Neural cell (in vitro differentiated cells): ENCODE data around the gene ADRM1. TPM values are rescaled to one million over a fixed set of nuclear protein-coding genes. Genes with fewer than 3 reads are reported as not detected.

Experiments
- H2AFZ ChIP-seq: fragments of 200-600, 300-800 bp; sonication (generic), shearing (Covaris generic); 2 replicates; pipeline ENCODE4 v1.6.0; 2014; ENCODE audit warnings: low read depth, mild to moderate bottlenecking, antibody characterized with exemption, low read length, moderate library complexity
- H3F3A ChIP-seq: fragments of 200-600 bp; shearing (Covaris generic); 2 replicates; pipeline ENCODE4 v1.6.1; 2016; ENCODE audit warnings: mild to moderate bottlenecking, moderate library complexity, mixed read lengths, antibody characterized with exemption, low read length; ENCODE audit not compliant: insufficient read depth, poor library complexity, severe bottlenecking
- H3K27ac ChIP-seq: fragments of 200-600, 300-800 bp; sonication (generic), shearing (Covaris generic); 2 replicates; pipeline ENCODE4 v1.5.1; 2014; ENCODE audit warnings: mild to moderate bottlenecking, low read length, moderate library complexity
- H3K27me3 ChIP-seq: fragments of 300-800, 200-600 bp; sonication (generic), shearing (Covaris generic); 2 replicates; pipeline ENCODE4 v1.6.0; 2014; ENCODE audit warnings: mild to moderate bottlenecking, low read depth, low read length, moderate library complexity; ENCODE audit not compliant: insufficient read depth
- H3K36me3 ChIP-seq: fragments of 300-800, 200-600 bp; sonication (generic), shearing (Covaris generic); 2 replicates; pipeline ENCODE4 v1.5.1; 2014; ENCODE audit warnings: mild to moderate bottlenecking, antibody characterized with exemption, low read length, moderate library complexity; ENCODE audit not compliant: insufficient read depth
- H3K4me2 ChIP-seq: fragments of 300-800, 200-600 bp; sonication (generic), shearing (Covaris generic); 2 replicates; pipeline ENCODE4 v1.6.0; 2014; ENCODE audit warnings: mild to moderate bottlenecking, low read length
- H3K4me3 ChIP-seq: fragments of 300-800, 200-600 bp; sonication (generic), shearing (Covaris generic); 2 replicates; pipeline ENCODE4 v1.5.1; 2014; ENCODE audit warnings: mild to moderate bottlenecking, low read length, moderate library complexity
- H3K79me2 ChIP-seq: fragments of 200-600 bp; shearing (Covaris generic); replicated peaks from 2 replicates; pipeline ENCODE4 v1.6.0; 2014; ENCODE audit warnings: mild to moderate bottlenecking, low read length, moderate library complexity; ENCODE audit not compliant: insufficient read depth
- H3K9ac ChIP-seq: fragments of 300-800, 200-600 bp; sonication (generic), shearing (Covaris generic); 2 replicates; pipeline ENCODE4 v1.6.1; 2016; ENCODE audit warnings: mild to moderate bottlenecking, low read length, mixed read lengths
- H3K9me2 ChIP-seq: fragments of 200-600 bp; shearing (Covaris generic); 2 replicates; pipeline ENCODE4 v1.6.1; 2016; ENCODE audit warnings: mild to moderate bottlenecking, low read length, mixed read lengths; ENCODE audit not compliant: insufficient read depth
- H3K9me3 ChIP-seq: fragments of 200-600, 300-800 bp; sonication (generic), shearing (Covaris generic); 2 replicates; pipeline ENCODE4 v1.6.1; 2016; ENCODE audit warnings: mild to moderate bottlenecking, mixed run types, low read length, moderate library complexity, mixed read lengths
- H4K20me1 ChIP-seq: fragments of 200-600 bp; shearing (Covaris generic); 2 replicates; pipeline ENCODE4 v1.6.1; 2016; ENCODE audit warnings: mild to moderate bottlenecking, mixed run types; ENCODE audit not compliant: insufficient read depth
- EP300 ChIP-seq: fragments of 450-650 bp; conservative IDR thresholded peaks from 2 replicates; pipeline ENCODE4 v1.6.1; 2014; ENCODE audit warnings: antibody characterized with exemption, mild to moderate bottlenecking, moderate library complexity; ENCODE audit not compliant: poor library complexity, severe bottlenecking
- EZH2 ChIP-seq: fragments of 200-600, 300-800 bp; shearing (Covaris generic), sonication (generic); IDR thresholded peaks from 2 replicates; pipeline ENCODE4 v1.6.1; 2014; ENCODE audit warnings: antibody characterized with exemption, low read length, borderline replicate concordance, mild to moderate bottlenecking; ENCODE audit not compliant: insufficient read depth, poor library complexity, severe bottlenecking
- MXI1 ChIP-seq: fragments of 450-650 bp; conservative IDR thresholded peaks from 2 replicates; pipeline ENCODE4 v1.6.1; 2014; ENCODE audit warnings: antibody characterized with exemption, mild to moderate bottlenecking; ENCODE audit not compliant: poor library complexity, severe bottlenecking
- POLR2AphosphoS5 ChIP-seq: IDR thresholded peaks from 2 replicates; pipeline ENCODE4 v1.6.1; 2012
- RAD21 ChIP-seq: fragments of 450-650 bp; conservative IDR thresholded peaks from 2 replicates; pipeline ENCODE4 v1.6.1; 2014; ENCODE audit warnings: antibody characterized with exemption, mild to moderate bottlenecking, moderate library complexity
- SMC3 ChIP-seq: fragments of 450-650 bp; conservative IDR thresholded peaks from 2 replicates; pipeline ENCODE4 v1.6.1; 2014; ENCODE audit warnings: antibody characterized with exemption, mild to moderate bottlenecking, moderate library complexity; ENCODE audit not compliant: poor library complexity
- TAF1 ChIP-seq: IDR thresholded peaks from 2 replicates; pipeline ENCODE4 v1.6.1; 2012; ENCODE audit warnings: low read depth
- polyA plus RNA-seq: library from polyadenylated mRNA; depleted of rRNA; stranded (reverse); fragments of >200 nt; gene quantifications from 2 replicates; pipeline ENCODE4 v1.2.3, GENCODE V29; 2014
- TF ChIP-seq, protein P1 (sequence below): fragments of 450-650 bp; IDR thresholded peaks from 2 replicates; pipeline ENCODE4 v1.5.1; 2014; ENCODE audit warnings: antibody characterized with exemption, mild to moderate bottlenecking, moderate library complexity; ENCODE audit not compliant: poor library complexity, severe bottlenecking
- TF ChIP-seq, protein P2 (sequence below): IDR thresholded peaks from 2 replicates; pipeline ENCODE4 v1.6.1; 2012; ENCODE audit warnings: borderline replicate concordance

The ADRM1 gene
- polyA plus RNA-seq, 1 donor from 2014 or later: 111 TPM

DNA sequence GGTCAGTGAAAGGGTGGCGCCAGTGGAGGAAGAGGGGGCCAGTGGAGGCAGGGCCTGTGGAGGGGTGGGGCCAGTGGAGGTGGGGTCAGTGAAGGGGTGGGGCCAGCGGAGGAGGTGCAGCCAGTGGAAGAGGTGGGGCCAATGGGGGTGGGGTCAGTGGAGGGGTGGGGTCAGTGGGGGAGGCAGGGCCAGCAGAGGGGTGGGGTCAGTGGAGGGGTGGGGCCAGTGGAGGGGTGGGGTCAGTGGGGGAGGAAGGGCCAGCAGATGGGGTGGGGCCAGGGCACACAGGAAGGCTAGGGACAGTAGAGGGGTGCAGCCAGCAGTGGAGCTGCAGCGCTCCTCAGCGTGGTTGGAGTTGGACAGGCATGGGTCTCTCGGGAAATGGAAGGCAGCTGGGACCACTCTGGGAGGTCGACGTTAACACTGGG lies 18.7 kb downstream of the ADRM1 start:
- Histone ChIP-seq H2AFZ (no peak overlapping the region), H3K9ac (no peak overlapping the region), H3K36me3 (no peaks in the 10 kb centered on the region), H3K9me2 (no peaks in the 10 kb centered on the region), H3K4me3 (no peak overlapping the region), H3K79me2 (no peaks in the 10 kb centered on the region), H3K4me2 (no peak overlapping the region), H4K20me1 (no peaks in the 10 kb centered on the region), H3K9me3 (no peaks in the 10 kb centered on the region), H3K27ac (no peak overlapping the region), H3K27me3 (no peaks in the 10 kb centered on the region), H3F3A (no peaks in the 10 kb centered on the region)
- TF ChIP-seq, protein P1, sequence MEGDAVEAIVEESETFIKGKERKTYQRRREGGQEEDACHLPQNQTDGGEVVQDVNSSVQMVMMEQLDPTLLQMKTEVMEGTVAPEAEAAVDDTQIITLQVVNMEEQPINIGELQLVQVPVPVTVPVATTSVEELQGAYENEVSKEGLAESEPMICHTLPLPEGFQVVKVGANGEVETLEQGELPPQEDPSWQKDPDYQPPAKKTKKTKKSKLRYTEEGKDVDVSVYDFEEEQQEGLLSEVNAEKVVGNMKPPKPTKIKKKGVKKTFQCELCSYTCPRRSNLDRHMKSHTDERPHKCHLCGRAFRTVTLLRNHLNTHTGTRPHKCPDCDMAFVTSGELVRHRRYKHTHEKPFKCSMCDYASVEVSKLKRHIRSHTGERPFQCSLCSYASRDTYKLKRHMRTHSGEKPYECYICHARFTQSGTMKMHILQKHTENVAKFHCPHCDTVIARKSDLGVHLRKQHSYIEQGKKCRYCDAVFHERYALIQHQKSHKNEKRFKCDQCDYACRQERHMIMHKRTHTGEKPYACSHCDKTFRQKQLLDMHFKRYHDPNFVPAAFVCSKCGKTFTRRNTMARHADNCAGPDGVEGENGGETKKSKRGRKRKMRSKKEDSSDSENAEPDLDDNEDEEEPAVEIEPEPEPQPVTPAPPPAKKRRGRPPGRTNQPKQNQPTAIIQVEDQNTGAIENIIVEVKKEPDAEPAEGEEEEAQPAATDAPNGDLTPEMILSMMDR: no peak
- TF ChIP-seq SMC3: no peak
- no peak for TF ChIP-seq TAF1
- no peak for TF ChIP-seq EZH2
- TF ChIP-seq, protein P2, sequence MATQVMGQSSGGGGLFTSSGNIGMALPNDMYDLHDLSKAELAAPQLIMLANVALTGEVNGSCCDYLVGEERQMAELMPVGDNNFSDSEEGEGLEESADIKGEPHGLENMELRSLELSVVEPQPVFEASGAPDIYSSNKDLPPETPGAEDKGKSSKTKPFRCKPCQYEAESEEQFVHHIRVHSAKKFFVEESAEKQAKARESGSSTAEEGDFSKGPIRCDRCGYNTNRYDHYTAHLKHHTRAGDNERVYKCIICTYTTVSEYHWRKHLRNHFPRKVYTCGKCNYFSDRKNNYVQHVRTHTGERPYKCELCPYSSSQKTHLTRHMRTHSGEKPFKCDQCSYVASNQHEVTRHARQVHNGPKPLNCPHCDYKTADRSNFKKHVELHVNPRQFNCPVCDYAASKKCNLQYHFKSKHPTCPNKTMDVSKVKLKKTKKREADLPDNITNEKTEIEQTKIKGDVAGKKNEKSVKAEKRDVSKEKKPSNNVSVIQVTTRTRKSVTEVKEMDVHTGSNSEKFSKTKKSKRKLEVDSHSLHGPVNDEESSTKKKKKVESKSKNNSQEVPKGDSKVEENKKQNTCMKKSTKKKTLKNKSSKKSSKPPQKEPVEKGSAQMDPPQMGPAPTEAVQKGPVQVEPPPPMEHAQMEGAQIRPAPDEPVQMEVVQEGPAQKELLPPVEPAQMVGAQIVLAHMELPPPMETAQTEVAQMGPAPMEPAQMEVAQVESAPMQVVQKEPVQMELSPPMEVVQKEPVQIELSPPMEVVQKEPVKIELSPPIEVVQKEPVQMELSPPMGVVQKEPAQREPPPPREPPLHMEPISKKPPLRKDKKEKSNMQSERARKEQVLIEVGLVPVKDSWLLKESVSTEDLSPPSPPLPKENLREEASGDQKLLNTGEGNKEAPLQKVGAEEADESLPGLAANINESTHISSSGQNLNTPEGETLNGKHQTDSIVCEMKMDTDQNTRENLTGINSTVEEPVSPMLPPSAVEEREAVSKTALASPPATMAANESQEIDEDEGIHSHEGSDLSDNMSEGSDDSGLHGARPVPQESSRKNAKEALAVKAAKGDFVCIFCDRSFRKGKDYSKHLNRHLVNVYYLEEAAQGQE: no peak
- no peak for TF ChIP-seq RAD21
- no peak for TF ChIP-seq EP300
- TF ChIP-seq POLR2AphosphoS5: no peak
- no peak for TF ChIP-seq MXI1

DNA sequence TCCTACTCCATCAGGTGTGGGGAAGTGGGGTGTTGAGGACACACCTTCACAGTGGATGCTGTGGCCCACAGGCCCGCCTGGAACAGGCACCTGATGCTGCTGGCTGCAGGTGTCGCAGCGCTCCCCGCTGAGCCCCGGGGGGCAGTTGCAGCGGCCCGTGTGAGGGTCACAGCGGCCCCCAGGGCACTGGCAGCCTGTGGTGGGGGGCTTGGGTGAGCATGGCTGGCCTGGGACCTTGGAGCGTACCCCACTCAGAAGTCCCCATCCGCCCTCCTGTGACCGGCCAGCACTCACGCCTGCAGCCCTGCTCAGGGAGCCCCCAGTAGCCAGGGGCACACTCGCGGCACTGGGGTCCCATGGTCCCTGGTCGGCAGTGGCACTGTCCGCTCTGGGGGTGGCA lies 19.2 kb downstream of the ADRM1 start:
- Histone ChIP-seq H3K9me3 (no peaks in the 10 kb centered on the region), H3K27me3 (no peaks in the 10 kb centered on the region), H4K20me1 (no peaks in the 10 kb centered on the region), H3K9ac (no peak overlapping the region), H3K4me3 (no peak overlapping the region), H3K27ac (no peak overlapping the region), H2AFZ (no peak overlapping the region), H3K4me2 (no peak overlapping the region), H3K36me3 (no peaks in the 10 kb centered on the region), H3K79me2 (no peaks in the 10 kb centered on the region), H3F3A (no peaks in the 10 kb centered on the region), H3K9me2 (no peaks in the 10 kb centered on the region)
- TF ChIP-seq EP300 (no peak), TAF1 (no peak), RAD21 (no peak), SMC3 (no peak), MXI1 (no peak), EZH2 (no peak)
- TF ChIP-seq, protein P1: no peak
